Naive B cell (primary cell): ENCODE data around the gene FHIT. TPM values are rescaled to one million over a fixed set of nuclear protein-coding genes. Genes with fewer than 3 reads are reported as not detected.
"Not testable (repeated sequence)": the region's sequence is repeated elsewhere in the genome, so short reads cannot be mapped to it uniquely, and the experiment has no call there.

Source experiments
- ATAC-seq, 2 donors: fragments of 150-1000 bp; cut with Tn5 transposase; 2 replicates each; pipeline ENCODE4 v1.10.0; 2021; ENCODE audit warnings: low read depth in 2 of 2, mild to moderate bottlenecking in 2 of 2, moderate library complexity in 2 of 2
- DNase-seq: peaks from one replicate; pipeline ENCODE4 v3.0.0; 2022
- H3K27ac Mint-ChIP-seq, 6 donors: one replicate each; pipeline ENCODE4 v1.8.0; 2020 to 2022; ENCODE audit warnings: mild to moderate bottlenecking in 6 of 6, mixed read lengths in 6 of 6, moderate library complexity in 5 of 6, inconsistent platforms in 2 of 6
- H3K27me3 Mint-ChIP-seq, 3 donors: one replicate each; pipeline ENCODE4 v1.8.0; 2021 to 2022; ENCODE audit warnings: mixed read lengths in 3 of 3, mild to moderate bottlenecking in 1 of 3
- H3K36me3 Mint-ChIP-seq, 2 donors: one replicate each; pipeline ENCODE4 v1.8.0; 2020 to 2022; ENCODE audit warnings: mixed read lengths in 2 of 2, inconsistent platforms in 1 of 2, mild to moderate bottlenecking in 1 of 2
- H3K4me1 Mint-ChIP-seq, 3 donors: one replicate each; pipeline ENCODE4 v1.8.0; 2020 to 2022; ENCODE audit warnings: mixed read lengths in 3 of 3, inconsistent platforms in 1 of 3, mild to moderate bottlenecking in 1 of 3, moderate library complexity in 1 of 3
- H3K4me3 Mint-ChIP-seq, 8 donors: one replicate each; pipeline ENCODE4 v1.8.0; 2020 to 2022; ENCODE audit warnings: mild to moderate bottlenecking in 8 of 8, mixed read lengths in 8 of 8, moderate library complexity in 8 of 8, inconsistent platforms in 2 of 8
- H3K9me3 Mint-ChIP-seq, 7 donors: one replicate each; pipeline ENCODE4 v1.8.0; 2020 to 2022; ENCODE audit warnings: mixed read lengths in 7 of 7, mild to moderate bottlenecking in 5 of 7, inconsistent platforms in 2 of 7, moderate library complexity in 1 of 7
- polyA plus RNA-seq, 6 donors: library from polyadenylated mRNA; unstranded; fragments of 300-500 nt; fragmentation: Illumina TruSeq; gene quantifications; one replicate each; pipeline ENCODE4 v1.2.3, GENCODE V29; 2021; ENCODE audit warnings: low read depth in 6 of 6

FHIT gene
- polyA plus RNA-seq, 6 donors from 2014 or later: 3.2 to 12.6 (median 7.1) TPM

DNA sequence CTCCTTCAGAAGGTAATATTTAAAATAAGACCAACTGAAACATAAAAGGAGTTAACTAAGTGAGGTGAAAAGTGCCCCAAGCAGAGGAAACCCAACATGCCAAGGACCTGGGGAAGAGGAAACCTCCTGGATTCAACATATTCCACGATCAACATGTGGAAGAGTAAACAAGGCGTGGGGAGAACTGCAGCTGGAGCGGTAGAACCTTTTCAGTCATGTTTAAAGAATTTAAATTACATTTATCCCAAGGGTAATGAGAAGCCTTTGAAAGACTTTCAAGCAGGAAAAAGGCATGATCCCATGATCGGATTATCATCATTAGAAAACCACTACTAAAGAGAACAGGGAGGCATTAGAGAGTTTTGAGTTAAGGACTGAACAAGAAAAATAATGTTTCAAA, 330.7 kb downstream of the FHIT start:
- H3K4me1 Mint-ChIP-seq: no peaks in the 10 kb centered on the region
- ATAC-seq: no peak
- H3K27ac Mint-ChIP-seq: no peak overlapping the region
- DNase-seq: no peak
- no peaks in the 10 kb centered on the region for H3K36me3 Mint-ChIP-seq
- peaks cover 0 to 8% (median 2%) of the 10 kb centered on the region in 7 donors for H3K9me3 Mint-ChIP-seq
- H3K4me3 Mint-ChIP-seq: no peak overlapping the region
- no peaks in the 10 kb centered on the region for H3K27me3 Mint-ChIP-seq

GRCh38 chr3:60919296-60919695, 332.0 kb downstream of the FHIT start:
- Mint-ChIP-seq H3K4me1 (no peaks in the 10 kb centered on the region), H3K36me3 (no peaks in the 10 kb centered on the region), H3K4me3 (no peak overlapping the region), H3K27me3 (no peaks in the 10 kb centered on the region), H3K27ac (no peak overlapping the region), H3K9me3 (peaks cover 0 to 1% (median 0%) of the 10 kb centered on the region in 7 donors)
- DNase-seq (no peak), ATAC-seq (no peak)

DNA sequence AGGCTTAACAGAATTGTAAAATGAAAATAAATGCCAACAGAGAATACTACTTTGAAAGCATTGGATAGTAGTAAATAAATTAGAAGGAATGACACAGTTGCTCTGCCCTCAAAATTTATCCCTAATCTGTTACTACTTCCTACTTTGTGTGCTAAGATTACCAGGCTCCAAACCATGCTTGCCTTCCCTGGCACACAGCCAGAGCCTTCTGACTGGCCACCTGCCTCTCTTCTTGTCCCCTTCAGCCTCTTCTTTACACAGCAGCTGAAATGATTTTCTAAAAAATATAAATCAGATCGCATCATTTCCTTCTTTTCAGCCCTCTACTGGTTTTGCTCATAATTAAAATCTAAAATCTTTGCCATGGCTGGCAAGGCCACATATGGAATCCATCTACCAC, 334.1 kb downstream of the FHIT start:
- ATAC-seq: no peak
- H3K27ac Mint-ChIP-seq: no peak overlapping the region
- no peaks in the 10 kb centered on the region for H3K27me3 Mint-ChIP-seq
- no peaks in the 10 kb centered on the region for H3K4me1 Mint-ChIP-seq
- no peak overlapping the region for H3K4me3 Mint-ChIP-seq
- peaks cover 0 to 1% (median 0%) of the 10 kb centered on the region in 7 donors for H3K9me3 Mint-ChIP-seq
- no peaks in the 10 kb centered on the region for H3K36me3 Mint-ChIP-seq
- no peak for DNase-seq

- Mint-ChIP-seq H3K4me1 (no peaks in the 10 kb centered on the region), H3K27me3 (no peaks in the 10 kb centered on the region), H3K36me3 (no peaks in the 10 kb centered on the region), H3K9me3 (peaks cover 0 to 1% (median 0%) of the 10 kb centered on the region in 7 donors), H3K27ac (no peak overlapping the region), H3K4me3 (no peak overlapping the region)
- no peak for ATAC-seq
- DNase-seq: no peak
Measured at GRCh38 chr3:60916546-60916945, 334.7 kb downstream of the FHIT start.

DNA sequence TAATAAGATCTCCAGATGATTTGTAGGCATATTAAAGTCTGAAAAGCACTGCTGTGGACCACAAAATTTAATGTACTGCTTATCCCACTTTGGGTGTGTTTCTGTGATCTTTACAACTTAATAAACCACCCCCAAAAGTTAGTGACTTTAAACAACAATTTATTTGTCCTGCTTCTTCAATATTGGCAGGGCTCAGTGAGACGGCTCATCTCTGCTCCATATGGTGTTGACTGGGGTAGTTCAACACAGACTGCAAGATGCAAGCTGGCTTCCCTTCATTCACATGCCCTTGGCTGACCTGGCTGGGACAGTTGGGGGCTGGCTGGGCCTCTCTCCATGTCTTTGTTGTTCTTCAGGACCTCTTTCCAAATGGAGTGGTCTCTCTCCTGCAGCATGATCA, 337.8 kb downstream of the FHIT start:
- peaks cover 0 to 2% (median 0%) of the 10 kb centered on the region in 7 donors for H3K9me3 Mint-ChIP-seq
- H3K36me3 Mint-ChIP-seq: no peaks in the 10 kb centered on the region
- H3K27me3 Mint-ChIP-seq: no peaks in the 10 kb centered on the region
- H3K27ac Mint-ChIP-seq: no peak overlapping the region
- H3K4me3 Mint-ChIP-seq: no peak overlapping the region
- ATAC-seq (no peak), DNase-seq (no peak)
- no peaks in the 10 kb centered on the region for H3K4me1 Mint-ChIP-seq

GRCh38 chr3:60912876-60913275, 338.4 kb downstream of the FHIT start:
- H3K4me3 Mint-ChIP-seq: no peak overlapping the region
- no peak overlapping the region for H3K27ac Mint-ChIP-seq
- H3K9me3 Mint-ChIP-seq: peaks cover 0 to 2% (median 0%) of the 10 kb centered on the region in 7 donors
- no peak for ATAC-seq
- no peaks in the 10 kb centered on the region for H3K27me3 Mint-ChIP-seq
- no peaks in the 10 kb centered on the region for H3K36me3 Mint-ChIP-seq
- no peak for DNase-seq
- H3K4me1 Mint-ChIP-seq: no peaks in the 10 kb centered on the region

DNA sequence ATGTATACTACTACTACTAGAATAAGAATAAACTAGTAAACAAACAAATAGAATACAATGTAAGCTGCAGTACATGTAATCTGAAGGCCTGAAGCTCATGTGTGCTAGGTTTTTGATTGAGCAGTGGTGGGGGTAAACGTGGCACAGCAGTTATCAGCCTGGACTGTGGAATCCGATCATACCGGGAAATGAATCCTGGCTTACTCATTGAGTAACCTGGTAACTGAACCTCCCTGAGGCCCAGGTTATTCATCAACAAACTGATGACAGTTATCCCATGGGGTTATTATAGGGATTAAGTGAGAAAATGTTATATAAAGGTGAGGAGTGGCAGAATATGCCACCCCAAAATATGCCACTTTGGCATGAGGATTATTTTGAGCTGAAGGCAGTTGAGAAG, 339.1 kb downstream of the FHIT start:
- peaks cover 0 to 2% (median 0%) of the 10 kb centered on the region in 7 donors for H3K9me3 Mint-ChIP-seq

DNA sequence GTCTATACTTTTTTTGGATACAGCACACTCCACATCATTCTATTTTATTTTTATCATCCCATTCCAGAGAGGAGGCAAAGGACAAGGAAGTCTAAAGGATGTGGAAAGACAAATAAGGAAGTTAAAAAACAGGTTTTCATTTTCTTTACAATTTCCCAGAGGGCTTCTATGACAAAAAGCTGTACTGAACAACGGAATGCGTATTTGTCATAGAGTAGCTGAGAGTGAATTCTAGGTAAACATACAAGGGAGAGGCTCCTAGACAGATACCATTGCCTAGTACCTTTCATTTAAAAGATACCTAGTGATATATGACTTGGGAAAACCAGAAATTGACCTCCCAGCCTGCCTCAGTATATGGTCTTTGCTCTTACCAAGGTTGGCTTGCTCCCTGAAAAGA, 341.7 kb downstream of the FHIT start:
- Mint-ChIP-seq H3K4me1 (no peaks in the 10 kb centered on the region), H3K36me3 (no peaks in the 10 kb centered on the region), H3K4me3 (no peak overlapping the region), H3K27me3 (no peaks in the 10 kb centered on the region), H3K9me3 (peaks cover 0 to 2% (median 0%) of the 10 kb centered on the region in 7 donors), H3K27ac (no peak overlapping the region)
- no peak for ATAC-seq
- DNase-seq: no peak

More for the DNA sequence above, 339.1 kb downstream of the FHIT start:
- H3K27ac Mint-ChIP-seq: no peak overlapping the region
- no peaks in the 10 kb centered on the region for H3K27me3 Mint-ChIP-seq
- H3K36me3 Mint-ChIP-seq: no peaks in the 10 kb centered on the region
- no peak overlapping the region for H3K4me3 Mint-ChIP-seq
- DNase-seq (no peak), ATAC-seq (no peak)
- H3K4me1 Mint-ChIP-seq: no peaks in the 10 kb centered on the region

DNA sequence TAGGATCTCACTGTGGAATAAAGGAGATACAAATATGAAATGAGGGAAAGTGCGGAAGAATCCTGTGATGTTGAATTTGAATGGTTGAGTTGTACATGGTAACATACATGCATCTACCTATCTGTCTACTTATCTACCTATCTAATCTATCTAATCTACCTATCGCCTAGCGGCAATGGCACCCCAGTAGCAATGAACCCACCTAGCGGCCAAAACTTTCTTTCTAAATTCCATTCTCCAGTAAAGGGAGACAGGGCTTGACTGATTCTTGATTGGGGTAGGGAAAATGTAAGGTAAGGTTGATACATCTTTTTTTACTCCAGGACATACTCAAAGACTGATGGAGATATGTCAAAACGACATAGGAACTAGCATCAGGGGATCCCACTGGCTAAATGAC, 345.0 kb downstream of the FHIT start:
- no peak overlapping the region for H3K4me3 Mint-ChIP-seq
- H3K27me3 Mint-ChIP-seq: no peaks in the 10 kb centered on the region
- peaks cover 0 to 2% (median 0%) of the 10 kb centered on the region in 7 donors for H3K9me3 Mint-ChIP-seq
- H3K27ac Mint-ChIP-seq: no peak overlapping the region
- ATAC-seq: no peak
- no peaks in the 10 kb centered on the region for H3K4me1 Mint-ChIP-seq
- H3K36me3 Mint-ChIP-seq: no peaks in the 10 kb centered on the region
- no peak for DNase-seq

DNA sequence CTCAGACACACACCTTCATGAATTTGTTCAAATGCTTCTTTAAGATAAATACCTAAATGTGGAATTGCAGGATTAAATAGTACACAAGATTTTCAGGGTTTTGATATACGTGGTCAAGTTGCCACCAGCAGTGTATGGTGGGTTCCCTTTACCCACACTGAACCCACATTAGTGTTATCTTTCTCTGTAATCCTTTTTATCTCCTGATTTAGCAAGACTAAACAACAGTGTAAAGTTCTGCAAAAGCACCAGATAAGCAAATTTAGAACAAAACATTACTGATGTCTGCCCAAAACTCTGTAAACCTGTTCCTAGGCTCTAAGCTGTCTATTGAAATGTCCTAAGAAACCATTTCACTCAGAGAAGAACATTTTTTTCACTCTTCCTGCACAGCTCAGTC, 352.9 kb downstream of the FHIT start:
- Mint-ChIP-seq H3K9me3 (no peaks in the 10 kb centered on the region), H3K36me3 (no peaks in the 10 kb centered on the region), H3K27me3 (no peaks in the 10 kb centered on the region), H3K4me1 (no peaks in the 10 kb centered on the region), H3K27ac (no peak overlapping the region), H3K4me3 (no peak overlapping the region)
- ATAC-seq: no peak
- no peak for DNase-seq

GRCh38 chr3:60893946-60894345, 357.3 kb downstream of the FHIT start:
- ATAC-seq: no peak
- Mint-ChIP-seq H3K9me3 (peaks cover 0 to 2% (median 0%) of the 10 kb centered on the region in 7 donors), H3K4me1 (no peaks in the 10 kb centered on the region), H3K4me3 (no peak overlapping the region), H3K27ac (no peak overlapping the region), H3K36me3 (no peaks in the 10 kb centered on the region), H3K27me3 (no peaks in the 10 kb centered on the region)
- DNase-seq: no peak

- Mint-ChIP-seq H3K36me3 (no peaks in the 10 kb centered on the region), H3K4me3 (no peak overlapping the region), H3K27me3 (no peaks in the 10 kb centered on the region), H3K9me3 (peaks cover 0 to 4% (median 0%) of the 10 kb centered on the region in 7 donors), H3K27ac (no peak overlapping the region), H3K4me1 (no peaks in the 10 kb centered on the region)
- DNase-seq (no peak), ATAC-seq (no peak)
Measured at GRCh38 chr3:60890226-60890625, 361.0 kb downstream of the FHIT start.

DNA sequence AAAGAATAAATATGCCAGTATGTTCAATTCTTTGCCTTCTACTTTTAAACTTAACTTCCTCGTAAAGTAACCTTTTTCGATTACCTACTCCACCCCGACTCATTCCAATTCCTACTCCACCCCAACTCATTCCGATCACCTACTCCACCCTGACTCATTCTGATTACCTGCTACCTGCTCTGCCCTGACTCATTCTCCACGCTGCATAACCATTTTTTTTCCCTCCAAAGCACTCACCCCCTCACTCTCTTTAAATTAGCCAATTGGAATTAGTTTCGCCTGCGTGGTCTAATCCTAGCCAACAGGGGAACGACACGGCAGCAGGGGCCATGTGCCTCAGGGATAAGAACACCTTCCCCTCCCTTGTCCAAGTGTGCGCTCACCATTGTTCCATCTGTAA, 362.3 kb downstream of the FHIT start:
- H3K9me3 Mint-ChIP-seq, H3K4me3 Mint-ChIP-seq, DNase-seq, H3K4me1 Mint-ChIP-seq, ATAC-seq, H3K36me3 Mint-ChIP-seq, H3K27me3 Mint-ChIP-seq: not testable (repeated sequence)
- H3K27ac Mint-ChIP-seq: peak overlapping the region in 1 of 6 donors; percentile 43

DNA sequence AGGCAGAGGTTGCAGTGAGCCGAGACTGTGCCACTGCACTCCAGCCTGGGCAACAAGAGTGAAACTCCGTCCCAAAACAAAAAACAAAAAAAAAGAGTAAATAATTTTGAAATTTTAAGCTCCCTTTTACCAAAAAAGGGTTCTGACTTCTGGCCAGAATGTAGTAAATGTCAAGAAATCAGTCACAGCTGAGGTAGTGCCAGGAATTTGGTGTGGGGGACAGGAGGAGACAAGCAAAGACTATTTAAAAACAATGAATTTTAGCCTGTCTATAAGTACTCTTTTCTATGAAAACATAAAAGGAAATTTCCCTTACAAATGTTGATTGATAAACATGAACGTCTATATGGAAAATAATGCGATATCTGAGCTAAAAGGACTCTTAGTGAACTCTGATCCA, 363.7 kb downstream of the FHIT start:
- DNase-seq (no peak), ATAC-seq (no peak)
- H3K4me1 Mint-ChIP-seq: no peaks in the 10 kb centered on the region
- no peak overlapping the region for H3K27ac Mint-ChIP-seq
- H3K9me3 Mint-ChIP-seq: peaks cover 3 to 16% (median 7%) of the 10 kb centered on the region in 7 donors
- no peak overlapping the region for H3K4me3 Mint-ChIP-seq
- peaks cover 0 to 2% of the 10 kb centered on the region in 2 donors for H3K36me3 Mint-ChIP-seq
- H3K27me3 Mint-ChIP-seq: no peaks in the 10 kb centered on the region

- no peak for ATAC-seq
- Mint-ChIP-seq H3K4me1 (no peaks in the 10 kb centered on the region), H3K36me3 (peaks cover 0 to 5% of the 10 kb centered on the region in 2 donors), H3K27me3 (no peaks in the 10 kb centered on the region), H3K4me3 (no peak overlapping the region), H3K27ac (no peak overlapping the region), H3K9me3 (peaks cover 3 to 21% (median 14%) of the 10 kb centered on the region in 7 donors)
- no peak for DNase-seq
Measured at GRCh38 chr3:60886518-60886917, 364.7 kb downstream of the FHIT start.
